ENCODE data around the gene IQGAP2. TPM values are rescaled to one million over a fixed set of nuclear protein-coding genes. Genes with fewer than 3 reads are reported as not detected.

The IQGAP2 gene
- total RNA-seq, 1 donor from 2014 or later, result 1.3 TPM

GRCh38 chr5:76576450-76576849 lies 173.4 kb downstream of the IQGAP2 start:
- no peak for DNase-seq (ENCODE audit: low read depth)
- TF ChIP-seq CTCF (conservative IDR thresholded peaks at IDR 0.05; ENCODE audit: low read depth, low read length), result no peak
- H3K4me3 ChIP-seq (ENCODE audit: low read depth, low read length), result no peak overlapping the region

DNA sequence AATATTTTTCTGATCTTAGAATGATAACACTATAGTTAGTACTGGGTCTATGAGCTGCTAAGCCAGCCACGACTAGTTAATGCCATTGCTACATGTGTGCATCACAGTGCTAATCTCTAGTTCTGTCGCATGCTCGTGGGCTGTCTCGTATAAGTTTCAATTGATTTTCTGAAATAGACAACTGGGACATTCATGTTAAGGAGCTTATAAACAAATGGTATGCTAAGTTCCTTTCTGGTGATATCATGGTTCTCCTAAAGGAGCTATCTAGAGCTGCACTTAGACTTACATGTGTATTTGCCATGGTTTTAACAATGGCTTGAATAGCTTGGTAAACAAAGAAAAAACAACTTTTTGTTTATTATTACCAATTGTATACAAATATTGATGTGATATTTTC lies 173.9 kb downstream of the IQGAP2 start:
- no peak for DNase-seq (ENCODE audit: low read depth)
- H3K4me3 ChIP-seq (ENCODE audit: low read depth, low read length), result no peak overlapping the region
- no peak for TF ChIP-seq CTCF (conservative IDR thresholded peaks at IDR 0.05; ENCODE audit: low read depth, low read length)

GRCh38 chr5:76579166-76579937 lies 176.3 kb downstream of the IQGAP2 start:
- H3K4me3 ChIP-seq (ENCODE audit: low read depth, low read length), result no peak overlapping the region
- DNase-seq (ENCODE audit: low read depth), result no peak
- no peak for TF ChIP-seq CTCF (conservative IDR thresholded peaks at IDR 0.05; ENCODE audit: low read depth, low read length)

DNA sequence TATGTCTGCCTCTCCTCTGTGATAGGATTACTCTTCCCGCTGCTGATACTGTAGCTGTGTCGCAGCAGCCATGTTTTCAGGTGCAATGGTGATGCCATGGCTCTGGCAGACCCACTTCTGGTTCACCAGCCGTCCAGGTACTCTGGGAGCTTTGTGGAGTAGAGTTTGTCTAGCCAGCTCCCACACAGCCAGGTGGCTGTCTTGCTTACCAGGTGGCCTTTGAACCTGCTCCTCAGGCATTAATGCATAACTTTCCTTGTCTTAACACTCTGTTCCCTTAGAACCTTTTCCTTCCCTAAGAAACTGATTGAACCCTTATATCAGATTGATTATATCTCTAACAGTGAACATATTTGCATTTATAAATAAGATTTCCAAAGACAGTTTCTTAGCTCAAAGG lies 177.9 kb downstream of the IQGAP2 start:
- DNase-seq (ENCODE audit: low read depth), result no peak
- no peak for TF ChIP-seq CTCF (conservative IDR thresholded peaks at IDR 0.05; ENCODE audit: low read depth, low read length)
- no peak overlapping the region for H3K4me3 ChIP-seq (ENCODE audit: low read depth, low read length)

- no peak for DNase-seq (ENCODE audit: low read depth)
- no peak for TF ChIP-seq CTCF (conservative IDR thresholded peaks at IDR 0.05; ENCODE audit: low read depth, low read length)
- no peak overlapping the region for H3K4me3 ChIP-seq (ENCODE audit: low read depth, low read length)
Observed at GRCh38 chr5:76582230-76583162, 179.4 kb downstream of the IQGAP2 start.

DNA sequence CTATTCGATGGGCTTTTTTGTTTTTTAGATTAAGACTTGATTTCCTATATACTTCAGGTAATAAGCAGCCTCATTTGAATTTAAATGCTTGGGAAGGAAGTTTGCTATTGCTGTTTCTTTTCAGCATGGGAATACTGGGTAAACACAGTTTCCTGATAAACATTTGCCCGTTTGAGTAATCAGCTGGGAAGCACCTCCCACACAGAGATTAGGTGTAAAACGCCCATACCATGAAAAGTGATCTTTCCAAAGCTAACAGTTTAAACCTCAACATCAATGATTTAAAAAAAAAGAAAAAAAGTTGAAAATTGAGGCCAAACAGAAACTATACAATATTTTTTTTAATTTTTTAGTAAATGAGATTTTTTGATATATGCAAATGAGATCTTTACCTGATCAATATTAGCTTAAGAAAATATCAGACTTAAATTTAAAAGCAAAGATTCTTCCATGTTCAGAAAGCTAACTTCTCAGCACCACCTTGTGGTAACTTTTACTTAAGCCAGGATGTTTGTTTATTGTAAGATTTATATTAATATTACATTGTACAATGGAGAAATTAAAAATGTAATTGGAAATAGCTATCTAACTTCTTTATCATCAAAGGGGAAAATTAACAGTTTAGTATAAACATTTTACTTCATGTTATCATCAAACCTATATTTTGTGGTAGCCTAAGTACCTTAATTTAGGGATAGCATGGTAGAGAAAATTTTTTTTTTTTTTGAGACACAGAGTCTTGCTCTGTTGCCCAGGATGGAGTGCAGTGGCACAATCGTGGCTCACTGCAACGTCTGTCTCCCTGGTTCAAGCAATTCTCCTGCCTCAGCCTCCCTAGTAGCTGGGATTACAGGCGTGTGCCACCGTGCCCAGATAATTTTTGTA lies 180.3 kb downstream of the IQGAP2 start:
- no peak for DNase-seq (ENCODE audit: low read depth)
- peak; percentile 52 for TF ChIP-seq CTCF (conservative IDR thresholded peaks at IDR 0.05; ENCODE audit: low read depth, low read length)
- no peak overlapping the region for H3K4me3 ChIP-seq (ENCODE audit: low read depth, low read length)
